C4-2B (cell line): ENCODE data around the gene PDLIM7.

Experiments used
- CTCF ChIP-seq: fragments of 450-650 bp; conservative IDR thresholded peaks from 2 replicates; pipeline ENCODE4 v1.5.1; 2017; ENCODE audit warnings: mild to moderate bottlenecking
- ZFX ChIP-seq: fragments of 450-650 bp; IDR thresholded peaks from 2 replicates; pipeline ENCODE4 v1.6.1; 2017

- no peak for TF ChIP-seq CTCF
- no peak for TF ChIP-seq ZFX
Observed at GRCh38 chr5:177452688-177453638, 44.4 kb downstream of the PDLIM7 start.
